ENCODE results near the gene FSD1.
"Not testable (repeated sequence)": the region's sequence is repeated elsewhere in the genome, so short reads cannot be mapped to it uniquely, and the experiment has no call there.

The FSD1 gene

GRCh38 chr19:4304538-4305256 is at the start of gene FSD1:
Gene FSD1 (plus strand): TSS chr19:4304598. CDS start chr19:4304747, 149 bp downstream.
- DNase-seq = peak; percentile 54

DNA sequence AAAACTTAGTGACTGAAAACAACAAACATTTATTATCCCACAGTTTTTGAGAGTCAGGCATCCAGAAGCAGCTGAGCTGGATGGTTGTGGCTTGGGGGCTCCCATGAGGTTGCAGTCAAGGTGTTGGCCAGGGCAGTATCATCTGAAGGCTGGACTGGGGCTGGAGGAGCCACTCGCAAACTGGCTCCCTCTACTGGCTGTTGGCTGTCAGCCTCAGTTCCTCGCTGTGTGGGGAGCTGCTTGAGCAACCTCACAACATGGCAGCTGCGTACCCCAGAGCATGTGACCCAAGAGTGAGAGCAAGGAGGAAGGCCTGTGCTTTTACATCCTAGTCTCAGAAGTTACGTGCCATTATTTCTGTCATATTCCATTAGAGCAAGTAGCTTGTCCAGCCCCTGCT is 47.8 kb upstream of the FSD1 start:
- no peak for DNase-seq

GRCh38 chr19:4257025-4257424 is 47.4 kb upstream of the FSD1 start:
- no peak for DNase-seq

GRCh38 chr19:4258181-4258580 is 46.2 kb upstream of the FSD1 start:
- no peak for DNase-seq

GRCh38 chr19:4260613-4261191 is 43.7 kb upstream of the FSD1 start:
- no peak for DNase-seq

- no peak for DNase-seq
Measured at GRCh38 chr19:4264812-4265211, 39.6 kb upstream of the FSD1 start.

DNA sequence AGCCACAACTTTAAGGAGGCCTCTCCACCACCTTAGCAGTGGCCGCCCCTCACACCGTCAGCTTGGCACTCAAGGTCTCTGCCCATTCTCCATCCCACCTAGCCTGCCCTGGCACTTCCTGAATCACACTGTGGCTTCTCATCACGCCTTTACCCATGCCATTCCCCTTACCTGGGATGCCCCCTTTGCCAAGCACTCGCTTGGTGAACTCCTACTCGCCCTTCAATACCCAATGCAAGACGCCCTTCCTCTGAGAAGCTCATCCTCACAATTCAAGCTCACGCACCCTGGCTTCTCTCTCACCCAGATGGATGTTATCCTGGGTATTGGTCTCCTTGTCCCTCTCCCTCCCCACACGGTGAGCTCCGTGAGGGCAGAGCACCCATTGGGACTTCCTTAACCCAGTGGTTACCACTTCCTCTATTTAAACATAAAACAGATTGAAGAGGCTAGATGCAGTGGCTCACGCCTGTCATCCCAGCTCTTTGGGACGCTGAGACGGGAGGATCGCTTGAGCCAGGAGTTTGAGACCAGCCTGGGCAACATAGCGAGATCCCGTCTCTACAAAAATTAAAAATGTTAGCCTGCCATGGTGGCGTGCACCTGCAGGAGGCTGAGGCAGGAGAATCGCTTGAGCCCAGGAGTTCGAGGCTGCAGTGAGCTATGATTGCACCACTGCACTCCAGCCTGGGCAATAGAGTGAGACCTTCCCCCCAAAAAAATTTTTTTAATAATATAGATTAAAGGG is 38.0 kb upstream of the FSD1 start:
- DNase-seq = no peak

DNA sequence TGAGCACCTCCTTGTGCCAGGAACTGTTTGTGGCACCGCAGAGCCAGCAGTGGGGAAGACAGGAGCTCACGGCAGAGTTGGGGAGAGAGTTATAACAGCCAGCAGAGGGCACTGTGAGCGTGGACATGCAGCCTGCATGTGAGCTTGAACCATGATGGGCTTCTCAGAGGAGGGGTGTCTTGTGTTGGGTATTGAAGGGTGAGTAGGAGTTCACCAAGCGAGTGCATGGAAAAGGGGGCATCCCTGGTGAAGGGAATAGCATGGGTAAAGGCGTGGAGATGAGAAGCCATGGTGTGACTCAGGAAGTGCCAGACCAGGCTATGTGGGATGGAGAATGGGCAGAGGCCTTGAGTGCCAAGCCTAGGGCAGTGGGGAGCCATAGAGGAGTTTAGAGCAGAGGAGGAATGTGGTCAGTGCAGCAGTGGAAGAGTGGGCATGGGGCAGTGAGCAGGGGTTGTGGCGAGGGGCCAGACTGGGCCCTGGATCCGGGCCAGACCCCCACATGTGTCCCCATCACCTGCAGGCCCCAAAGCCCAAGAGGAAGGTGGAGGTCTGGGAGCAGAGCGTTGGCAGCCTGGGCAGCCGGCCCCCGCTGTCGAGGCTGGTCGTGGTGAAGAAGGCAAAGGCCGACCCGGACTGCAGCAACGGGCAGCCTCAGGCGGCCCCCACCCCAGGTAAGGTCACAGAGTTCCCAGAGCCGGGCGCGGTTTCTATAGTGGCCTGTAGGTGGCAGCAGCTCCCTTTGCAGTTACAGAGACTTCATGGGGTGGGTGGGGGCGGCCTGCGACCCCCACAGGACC is 37.1 kb upstream of the FSD1 start:
- DNase-seq = peak; percentile 48

- no peak for DNase-seq
Measured at GRCh38 chr19:4267901-4268815, 36.2 kb upstream of the FSD1 start.

DNA sequence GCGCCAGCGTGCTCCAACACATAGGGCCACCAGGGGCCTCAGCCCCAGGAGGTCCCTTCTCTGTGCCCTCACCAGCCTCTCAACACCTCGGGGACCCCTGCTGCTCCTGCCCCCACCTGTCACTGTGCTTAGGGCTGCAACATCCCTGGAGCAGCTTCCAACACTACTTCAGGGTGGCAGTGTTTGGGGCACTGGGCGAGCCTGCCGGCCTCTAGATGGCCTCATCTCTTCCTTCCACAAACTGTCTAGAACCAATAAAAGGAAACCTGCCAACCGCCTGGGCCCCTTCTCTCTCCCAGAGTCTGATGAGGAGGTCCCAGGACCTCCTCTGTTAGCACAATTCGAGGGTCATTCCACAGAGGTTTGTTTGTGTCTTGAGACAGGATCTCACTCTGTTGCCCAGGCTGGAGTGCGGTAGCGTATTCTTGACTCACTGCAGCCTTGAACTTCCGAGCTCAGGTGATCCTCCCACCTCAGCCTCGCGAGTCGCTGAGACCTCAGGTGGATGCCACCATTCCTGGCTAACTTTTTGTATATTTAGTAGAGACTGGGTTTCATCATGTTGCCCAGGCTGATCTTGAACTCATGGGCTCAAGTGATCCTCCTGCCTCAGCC is 35.5 kb upstream of the FSD1 start:
- DNase-seq = no peak

DNA sequence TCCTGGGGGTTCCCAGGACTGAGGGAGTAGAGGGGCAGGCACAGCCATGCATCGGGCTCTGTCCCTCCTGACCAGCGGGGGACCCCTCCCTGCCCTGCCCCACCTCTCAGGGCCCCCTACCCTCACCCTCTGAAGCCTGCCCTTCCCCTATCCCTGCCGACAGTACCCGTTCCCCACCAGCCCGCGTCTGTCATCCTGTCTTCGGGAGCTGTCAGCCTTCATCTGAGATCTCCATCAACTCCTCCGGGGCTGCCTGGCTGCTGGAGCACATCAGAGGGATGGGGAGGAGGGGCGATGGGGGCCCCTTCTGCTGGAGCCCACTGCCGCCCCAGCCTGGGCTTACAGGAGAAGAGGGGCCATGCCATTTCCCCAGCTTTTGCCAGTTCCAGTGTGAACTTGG is 31.5 kb upstream of the FSD1 start:
- DNase-seq = no peak

DNA sequence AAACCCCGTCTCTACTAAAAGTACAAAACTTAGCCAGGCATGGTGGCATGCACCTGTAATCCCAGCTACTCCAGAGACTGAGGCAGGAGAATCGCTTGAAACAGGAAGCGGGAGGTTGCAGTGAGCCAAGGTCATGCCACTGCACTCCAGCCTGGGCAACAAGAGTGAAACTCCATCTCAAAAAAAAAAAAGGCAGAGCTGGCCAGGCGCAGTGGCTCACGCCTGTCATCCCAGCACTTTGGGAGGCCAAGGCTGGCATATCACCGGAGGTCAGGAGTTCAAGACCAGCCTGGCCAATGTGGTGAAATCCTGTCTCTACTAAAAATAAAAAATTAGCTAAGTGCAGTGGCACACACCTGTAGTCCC is 30.1 kb upstream of the FSD1 start:
- DNase-seq = not testable (repeated sequence)

- DNase-seq = no peak
Measured at GRCh38 chr19:4277191-4277696, 27.2 kb upstream of the FSD1 start.

- no peak for DNase-seq
Measured at GRCh38 chr19:4278010-4278409, 26.4 kb upstream of the FSD1 start.

DNA sequence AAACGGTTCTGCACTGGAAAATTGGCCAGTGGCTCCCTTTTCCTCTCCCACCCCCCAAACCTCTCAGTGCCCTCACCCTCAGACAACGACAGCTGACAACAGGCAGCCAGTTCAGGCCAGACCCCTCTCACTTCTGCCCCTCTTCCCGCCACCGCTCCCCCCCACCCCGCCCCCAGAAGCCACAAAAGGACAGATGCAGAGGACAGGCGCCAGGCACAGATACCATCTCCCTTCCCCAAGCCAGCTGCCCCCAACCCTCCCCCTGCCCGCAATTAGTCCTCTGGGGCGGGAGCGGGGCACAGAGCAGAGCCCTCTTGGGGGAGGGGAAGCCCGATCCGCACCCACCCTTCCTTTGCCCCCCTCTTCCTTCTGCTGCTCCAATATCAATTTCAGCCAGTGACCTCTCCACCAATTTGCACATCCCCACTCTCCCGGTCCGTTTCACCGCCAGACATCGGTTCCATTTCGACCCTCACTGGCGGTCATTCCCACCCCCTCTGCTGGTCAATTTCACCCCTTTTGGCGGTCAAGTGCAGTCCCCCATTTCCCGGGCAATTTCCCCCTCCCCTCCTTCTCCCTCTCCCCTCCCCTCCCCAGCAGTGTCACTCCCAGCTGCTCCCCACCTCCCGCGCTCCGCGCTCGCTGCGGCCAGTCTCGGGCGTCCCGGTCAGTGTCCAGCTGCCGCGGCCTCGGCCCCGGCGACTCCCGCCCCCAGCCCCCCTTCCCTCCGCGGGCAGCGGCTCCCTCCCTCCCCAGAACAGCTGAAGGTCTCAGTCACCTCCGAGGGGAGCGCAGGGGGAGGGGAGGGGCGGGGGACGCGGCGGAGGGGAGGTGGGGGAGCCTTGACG is 25.8 kb upstream of the FSD1 start, which contains the start of gene SHD:
Gene SHD (plus strand): TSS at position 848 of the 848 bp plus-strand sequence. CDS start 798 bp downstream, outside the sequence.
- no peak for DNase-seq

DNA sequence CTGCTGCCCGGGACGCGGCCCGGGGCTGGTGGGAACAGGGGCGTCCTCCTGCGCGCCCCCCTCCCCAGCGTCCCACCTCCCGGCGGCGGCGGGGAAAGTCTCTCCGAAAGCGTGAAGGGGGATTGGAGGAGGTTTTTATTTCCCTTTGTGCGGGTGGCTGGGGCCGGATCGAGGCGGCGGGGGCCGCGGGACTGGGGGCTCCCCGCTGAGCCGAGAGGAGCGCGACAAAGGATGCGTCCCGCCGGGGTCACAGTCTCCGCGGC is 25.2 kb upstream of the FSD1 start:
- DNase-seq = no peak

DNA sequence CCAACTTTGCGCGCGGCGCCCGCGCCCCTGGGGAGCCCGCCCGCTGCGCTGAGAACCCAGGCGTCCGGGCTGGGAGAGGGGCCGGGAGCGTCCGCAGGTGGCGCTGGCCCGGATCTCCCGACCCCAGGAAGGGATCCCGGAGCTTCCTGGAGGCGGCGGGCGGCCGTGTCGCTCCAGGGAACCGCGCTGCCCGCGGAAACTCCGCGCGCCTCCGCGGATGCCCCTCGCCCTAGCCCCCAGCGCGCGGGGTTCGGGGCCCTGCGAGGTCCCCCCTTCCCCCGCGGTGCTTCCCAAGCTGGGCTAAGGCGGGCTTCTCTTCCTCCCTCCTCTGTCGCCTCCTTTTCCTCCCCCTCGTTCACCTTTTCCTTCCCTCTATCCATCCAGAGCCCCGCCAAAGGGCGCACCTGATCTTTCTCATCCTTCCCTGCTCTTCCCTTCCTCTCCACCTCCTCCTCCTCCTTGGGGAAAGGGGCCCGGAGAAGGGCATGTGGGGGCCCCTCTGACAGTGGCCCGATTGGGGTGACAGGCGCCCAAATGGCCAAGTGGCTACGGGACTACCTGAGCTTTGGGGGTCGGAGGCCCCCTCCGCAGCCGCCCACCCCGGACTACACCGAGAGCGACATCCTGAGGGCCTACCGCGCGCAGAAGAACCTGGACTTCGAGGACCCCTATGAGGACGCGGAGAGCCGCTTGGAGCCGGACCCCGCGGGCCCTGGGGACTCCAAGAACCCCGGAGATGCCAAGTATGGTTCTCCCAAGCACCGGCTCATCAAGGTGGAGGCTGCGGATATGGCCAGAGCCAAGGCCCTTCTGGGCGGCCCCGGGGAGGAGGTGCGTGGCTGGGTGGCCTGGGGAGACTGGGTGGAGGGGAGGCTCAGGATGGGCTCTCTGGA is 24.6 kb upstream of the FSD1 start:
- no peak for DNase-seq

DNA sequence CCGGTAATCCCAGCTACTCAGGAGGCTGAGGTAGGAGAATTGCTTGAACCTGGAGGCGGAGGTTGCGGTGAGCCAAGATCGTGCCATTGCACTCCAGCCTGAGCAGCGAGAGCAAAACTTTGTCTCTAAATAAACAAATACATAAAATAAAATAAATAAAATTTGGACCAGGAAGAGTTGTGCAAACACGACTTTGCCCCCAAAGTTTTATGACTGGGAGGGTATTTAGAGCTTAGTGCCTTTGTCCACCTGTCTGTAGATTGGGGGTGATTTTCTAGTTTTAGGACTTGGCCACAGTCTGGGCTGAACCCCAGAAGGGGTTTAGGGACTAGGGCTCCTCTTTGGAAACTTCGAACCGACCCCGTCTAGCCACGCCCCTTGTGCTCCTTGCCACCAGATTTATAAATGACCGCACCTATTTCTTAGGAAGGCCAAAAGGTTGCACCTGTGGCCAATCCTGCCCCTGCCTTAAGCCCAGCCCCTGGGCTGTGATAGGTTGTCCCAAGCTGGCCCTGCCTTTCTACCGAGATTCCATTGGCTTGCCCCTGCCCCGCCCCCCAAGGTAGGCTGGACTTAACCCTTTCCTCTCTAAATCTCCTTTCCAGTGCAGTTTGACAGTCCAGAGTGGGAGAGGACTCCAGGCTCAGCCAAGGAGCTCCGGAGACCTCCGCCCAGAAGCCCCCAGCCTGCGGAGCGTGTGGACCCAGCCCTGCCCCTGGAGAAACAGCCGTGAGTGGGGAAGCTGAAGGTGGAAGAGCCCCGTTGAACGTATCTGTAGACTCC is 20.0 kb upstream of the FSD1 start:
- no peak for DNase-seq

GRCh38 chr19:4284974-4285373 is 19.4 kb upstream of the FSD1 start:
- no peak for DNase-seq
